GM19238 (cell line): ENCODE measurements around the gene GPR137.

ENCODE experiments used
- DNase-seq: peaks from one replicate; pipeline ENCODE4 v3.0.0; 2011; ENCODE audit warnings: low spot score; ENCODE audit not compliant: insufficient read length

Gene GPR137

GRCh38 chr11:64263021-64263946 is 22.4 kb upstream of the GPR137 start:
- DNase-seq: no peak

- DNase-seq: no peak
Measured at GRCh38 chr11:64263947-64264317, 21.7 kb upstream of the GPR137 start.

- no peak for DNase-seq
Measured at GRCh38 chr11:64264371-64264852, 21.2 kb upstream of the GPR137 start.

- DNase-seq: no peak
Measured at GRCh38 chr11:64265176-64266160, 20.2 kb upstream of the GPR137 start.

- no peak for DNase-seq
Measured at GRCh38 chr11:64266339-64266738, 19.3 kb upstream of the GPR137 start.

GRCh38 chr11:64267207-64267945 is 18.3 kb upstream of the GPR137 start:
- no peak for DNase-seq

- DNase-seq: no peak
Measured at GRCh38 chr11:64268025-64268892, 17.4 kb upstream of the GPR137 start.

GRCh38 chr11:64268893-64269539 is 16.6 kb upstream of the GPR137 start:
- no peak for DNase-seq

- peak; percentile 87 for DNase-seq
Measured at GRCh38 chr11:64269540-64270220, 16.0 kb upstream of the GPR137 start.

GRCh38 chr11:64275031-64275800 is 10.4 kb upstream of the GPR137 start:
- no peak for DNase-seq

- no peak for DNase-seq
Measured at GRCh38 chr11:64275841-64276240, 9.8 kb upstream of the GPR137 start.

GRCh38 chr11:64276653-64277431 is 8.8 kb upstream of the GPR137 start:
- no peak for DNase-seq

- no peak for DNase-seq
Measured at GRCh38 chr11:64278576-64279190, 7.0 kb upstream of the GPR137 start.

- no peak for DNase-seq
Measured at GRCh38 chr11:64281957-64282770, 3.5 kb upstream of the GPR137 start.

GRCh38 chr11:64283092-64283491 is 2.6 kb upstream of the GPR137 start:
- DNase-seq: no peak
